Measurements from ENCODE around the gene PSKH1. TPM values are rescaled to one million over a fixed set of nuclear protein-coding genes. Genes with fewer than 3 reads are reported as not detected.

PSKH1 gene
- total RNA-seq, 1 donor from 2014 or later, result 44.5 TPM

DNA sequence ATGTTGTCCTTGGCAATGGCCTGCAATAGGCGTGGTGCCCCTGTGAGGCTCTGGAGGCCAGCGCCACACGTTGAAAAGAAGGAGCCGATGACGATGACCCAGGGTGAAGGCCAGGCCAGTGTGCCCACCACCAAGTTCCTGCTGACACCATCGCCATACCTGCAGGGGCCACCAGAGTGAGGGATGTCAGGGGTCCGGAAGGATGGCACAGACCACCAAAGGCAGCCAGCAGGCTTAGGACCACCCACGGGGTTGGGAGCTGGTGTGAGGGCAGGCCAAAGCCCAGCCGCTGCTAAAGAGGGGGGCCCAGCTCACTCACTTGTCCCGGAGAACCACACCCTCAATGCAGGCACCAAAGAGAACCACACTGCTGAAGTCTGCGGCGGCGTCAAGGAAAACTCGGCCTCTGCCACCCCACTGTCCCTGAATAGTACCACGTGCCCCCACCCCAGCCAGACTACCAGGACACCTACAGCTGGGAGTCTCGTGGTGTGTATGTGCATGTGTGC, 57.3 kb downstream of the PSKH1 start:
- DNase-seq (ENCODE audit: low spot score in 2 of 2, unreplicated experiment in 2 of 2), result no peak
- no peaks in the 10 kb centered on the region for H3K9me3 Mint-ChIP-seq
- H3K4me1 Mint-ChIP-seq, result no peaks in the 10 kb centered on the region
- H3K27me3 Mint-ChIP-seq (ENCODE audit: low read depth), result no peaks in the 10 kb centered on the region
- peaks cover 24% of the 10 kb centered on the region for H3K36me3 Mint-ChIP-seq
- no peak for TF ChIP-seq CTCF (IDR thresholded peaks at IDR 0.05; ENCODE audit: unreplicated experiment)
- no peak overlapping the region for H3K27ac Mint-ChIP-seq
- H3K4me3 Mint-ChIP-seq, result no peak overlapping the region

DNA sequence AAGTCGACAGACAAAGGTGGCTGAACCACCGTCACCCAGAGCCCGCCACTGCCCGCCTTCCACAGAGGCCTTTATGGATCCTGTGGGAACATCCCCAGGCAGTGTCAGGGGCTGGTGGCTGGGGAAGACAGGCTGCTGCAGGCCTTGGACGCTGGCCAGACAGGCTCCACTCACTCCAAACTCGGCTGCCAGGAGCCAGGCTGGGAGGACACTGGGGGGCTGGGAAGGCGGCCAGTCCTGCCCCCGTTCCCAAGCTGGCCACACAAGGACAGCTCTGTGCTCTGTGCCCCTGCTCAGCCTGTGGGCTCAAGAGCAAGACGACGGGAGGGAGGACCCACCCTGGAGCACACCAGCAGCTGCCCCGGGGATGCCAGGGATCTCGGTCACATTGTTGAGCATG, 58.4 kb downstream of the PSKH1 start:
- no peak for DNase-seq (ENCODE audit: low spot score in 2 of 2, unreplicated experiment in 2 of 2)
- H3K27ac Mint-ChIP-seq, result no peak overlapping the region
- H3K4me1 Mint-ChIP-seq, result no peaks in the 10 kb centered on the region
- no peaks in the 10 kb centered on the region for H3K9me3 Mint-ChIP-seq
- H3K27me3 Mint-ChIP-seq (ENCODE audit: low read depth), result no peaks in the 10 kb centered on the region
- peaks cover 20% of the 10 kb centered on the region for H3K36me3 Mint-ChIP-seq
- no peak overlapping the region for H3K4me3 Mint-ChIP-seq
- TF ChIP-seq CTCF (IDR thresholded peaks at IDR 0.05; ENCODE audit: unreplicated experiment), result no peak

- H3K36me3 Mint-ChIP-seq, result peaks cover 27% of the 10 kb centered on the region
Measured at GRCh38 chr16:67953641-67954375, 60.8 kb downstream of the PSKH1 start.

DNA sequence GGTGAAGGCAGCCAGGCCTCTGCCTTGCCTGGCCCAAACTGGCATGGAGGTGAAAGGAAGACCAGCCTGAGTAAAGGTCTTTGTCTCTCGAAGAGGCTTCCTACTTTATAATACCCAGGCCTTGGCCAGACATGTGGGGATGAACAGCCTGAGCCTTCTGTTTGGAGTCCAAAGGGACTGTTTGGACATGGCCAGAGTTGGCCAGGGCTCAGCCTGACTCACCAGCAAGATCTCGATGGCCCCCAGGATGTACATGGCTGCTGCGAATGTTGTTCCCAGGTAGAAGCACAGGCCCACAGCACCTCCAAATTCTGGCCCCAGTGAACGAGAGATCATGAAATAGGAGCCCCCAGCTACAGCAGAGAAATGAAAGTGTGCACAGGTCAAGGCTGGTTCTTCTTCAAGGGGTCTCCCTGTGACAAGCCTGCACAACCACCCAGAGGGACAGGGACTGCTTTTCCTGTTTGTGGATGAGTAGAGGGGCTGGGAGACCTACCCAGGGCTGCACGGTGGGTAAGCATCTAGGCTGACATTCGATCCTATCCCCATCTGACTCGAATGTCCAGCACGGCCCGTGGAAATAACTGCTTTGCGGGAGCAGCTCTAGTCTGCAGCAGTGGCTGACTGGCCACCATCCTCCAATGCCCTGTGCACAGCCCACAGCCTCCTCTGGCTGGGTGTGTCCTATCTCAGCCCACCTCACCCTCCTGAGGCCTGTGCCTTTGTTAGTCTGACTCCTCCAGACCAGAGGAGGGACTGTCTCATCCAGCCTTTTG, 61.6 kb downstream of the PSKH1 start:
- no peak for TF ChIP-seq CTCF (IDR thresholded peaks at IDR 0.05; ENCODE audit: unreplicated experiment)
- no peak for DNase-seq (ENCODE audit: low spot score in 2 of 2, unreplicated experiment in 2 of 2)
- Mint-ChIP-seq H3K9me3 (no peaks in the 10 kb centered on the region), H3K4me3 (no peak overlapping the region), H3K27me3 (ENCODE audit: low read depth) (no peaks in the 10 kb centered on the region), H3K27ac (no peak overlapping the region), H3K4me1 (no peaks in the 10 kb centered on the region), H3K36me3 (peaks cover 27% of the 10 kb centered on the region)

More at GRCh38 chr16:67953641-67954375, 60.8 kb downstream of the PSKH1 start:
- Mint-ChIP-seq H3K9me3 (no peaks in the 10 kb centered on the region), H3K4me1 (no peaks in the 10 kb centered on the region), H3K4me3 (no peak overlapping the region), H3K27ac (no peak overlapping the region), H3K27me3 (ENCODE audit: low read depth) (no peaks in the 10 kb centered on the region)
- no peak for TF ChIP-seq CTCF (IDR thresholded peaks at IDR 0.05; ENCODE audit: unreplicated experiment)
- no peak for DNase-seq (ENCODE audit: low spot score in 2 of 2, unreplicated experiment in 2 of 2)

DNA sequence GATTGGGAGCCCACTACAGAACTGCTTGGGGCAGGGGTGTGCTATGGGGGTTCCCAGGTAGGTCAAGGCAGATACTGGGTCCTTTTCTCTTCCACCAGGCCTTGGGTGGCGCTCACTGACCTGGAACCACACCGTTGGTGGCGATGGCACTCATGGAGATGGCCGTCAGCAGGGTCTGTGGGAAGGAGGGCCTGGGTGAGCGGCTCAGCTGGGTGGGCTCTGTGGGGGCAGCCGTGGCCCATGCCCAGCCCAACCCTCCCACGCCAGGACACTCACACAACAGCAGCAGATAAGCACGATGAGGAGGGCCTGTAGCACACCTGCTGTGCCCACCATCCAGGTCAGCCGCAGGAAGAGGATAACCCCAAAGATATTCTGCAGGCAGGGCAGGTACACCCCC, 64.6 kb downstream of the PSKH1 start:
- Mint-ChIP-seq H3K27me3 (ENCODE audit: low read depth) (no peaks in the 10 kb centered on the region), H3K27ac (no peak overlapping the region), H3K4me1 (no peaks in the 10 kb centered on the region), H3K4me3 (no peak overlapping the region), H3K9me3 (no peaks in the 10 kb centered on the region), H3K36me3 (peaks cover 37% of the 10 kb centered on the region)
- DNase-seq (ENCODE audit: low spot score in 2 of 2, unreplicated experiment in 2 of 2), result no peak
- TF ChIP-seq CTCF (IDR thresholded peaks at IDR 0.05; ENCODE audit: unreplicated experiment), result no peak

Data from mesothelial cell of epicardium (in vitro differentiated cells).